ENCODE measurements around the gene NRAP. TPM values are rescaled to one million over a fixed set of nuclear protein-coding genes. Genes with fewer than 3 reads are reported as not detected.

Gene NRAP
- total RNA-seq, 4 donors from 2014 or later, result 0.08 to 0.31 TPM; not detected in 2

GRCh38 chr10:113543107-113543955, 120.5 kb downstream of the NRAP start:
- Histone ChIP-seq H3K27me3 (peaks cover 6% of the 10 kb centered on the region), H3K36me3 (no peaks in the 10 kb centered on the region), H3K9me3 (no peaks in the 10 kb centered on the region), H3K4me1 (no peaks in the 10 kb centered on the region), H3K27ac (no peak overlapping the region), H3K4me3 (no peak overlapping the region)
- 86% methylated on average over 5 of the region's 5 CpGs for WGBS
- TF ChIP-seq POLR2A (IDR thresholded peaks at IDR 0.05) (no peak), EP300 (IDR thresholded peaks at IDR 0.05) (no peak), CTCF (IDR thresholded peaks at IDR 0.05) (no peak), POLR2AphosphoS5 (IDR thresholded peaks at IDR 0.05) (no peak)
- no peak for DNase-seq (ENCODE audit: low spot score in 2 of 2)

- no peaks in the 10 kb centered on the region for H3K9me3 ChIP-seq
- H3K4me3 ChIP-seq, result no peak overlapping the region
- H3K27ac ChIP-seq, result no peak overlapping the region
- peaks cover 4% of the 10 kb centered on the region for H3K27me3 ChIP-seq
- DNase-seq (ENCODE audit: low spot score in 2 of 2), result no peak
- TF ChIP-seq EP300 (IDR thresholded peaks at IDR 0.05) (no peak), CTCF (IDR thresholded peaks at IDR 0.05) (no peak), POLR2AphosphoS5 (IDR thresholded peaks at IDR 0.05) (no peak), POLR2A (IDR thresholded peaks at IDR 0.05) (no peak)
- 44% methylated on average over 1 of the region's 1 CpG for WGBS
- no peaks in the 10 kb centered on the region for H3K36me3 ChIP-seq
- no peaks in the 10 kb centered on the region for H3K4me1 ChIP-seq
These were observed 122.3 kb downstream of the NRAP start for GRCh38 chr10:113541549-113541927.

GRCh38 chr10:113540845-113541548, 122.8 kb downstream of the NRAP start:
- H3K9me3 ChIP-seq, result no peaks in the 10 kb centered on the region
- H3K36me3 ChIP-seq, result no peaks in the 10 kb centered on the region
- no peak for TF ChIP-seq CTCF (IDR thresholded peaks at IDR 0.05)
- TF ChIP-seq POLR2AphosphoS5 (IDR thresholded peaks at IDR 0.05), result no peak
- TF ChIP-seq EP300 (IDR thresholded peaks at IDR 0.05), result no peak
- no peak for TF ChIP-seq POLR2A (IDR thresholded peaks at IDR 0.05)
- no peak overlapping the region for H3K4me3 ChIP-seq
- H3K27me3 ChIP-seq, result no peaks in the 10 kb centered on the region
- no peaks in the 10 kb centered on the region for H3K4me1 ChIP-seq
- no peak overlapping the region for H3K27ac ChIP-seq
- 87% methylated on average over 7 of the region's 7 CpGs for WGBS
- no peak for DNase-seq (ENCODE audit: low spot score in 2 of 2)

GRCh38 chr10:113539789-113540188, 124.1 kb downstream of the NRAP start:
- WGBS, result 52% methylated on average over 7 of the region's 7 CpGs

More at GRCh38 chr10:113539789-113540188, 124.1 kb downstream of the NRAP start:
- Histone ChIP-seq H3K36me3 (no peaks in the 10 kb centered on the region), H3K9me3 (no peaks in the 10 kb centered on the region), H3K4me3 (no peak overlapping the region), H3K27ac (no peak overlapping the region), H3K4me1 (no peaks in the 10 kb centered on the region), H3K27me3 (no peaks in the 10 kb centered on the region)
- DNase-seq (ENCODE audit: low spot score in 2 of 2), result no peak
- TF ChIP-seq EP300 (IDR thresholded peaks at IDR 0.05), result no peak
- TF ChIP-seq POLR2A (IDR thresholded peaks at IDR 0.05), result no peak
- no peak for TF ChIP-seq POLR2AphosphoS5 (IDR thresholded peaks at IDR 0.05)
- no peak for TF ChIP-seq CTCF (IDR thresholded peaks at IDR 0.05)

Other genes starting within 250 kb of the NRAP start
- gene HABP2, start 111.0 kb downstream of the NRAP start, total RNA-seq, result under 1 TPM in 1 of 4 donors, not detected in 3; 0.72 TPM
- 10 to 100 TPM; 20.0 to 37.8 (median 29.6) TPM for gene CASP7, start 15.9 kb upstream of the NRAP start, total RNA-seq
- gene PLEKHS1, start 87.6 kb upstream of the NRAP start, total RNA-seq, result under 1 TPM; 0.32 to 0.98 (median 0.44) TPM
- 1 to 10 TPM; 3.6 to 5.2 (median 4.2) TPM for gene DCLRE1A, start 190.0 kb upstream of the NRAP start, total RNA-seq
- gene NHLRC2, start 190.6 kb upstream of the NRAP start, total RNA-seq, result 10 to 100 TPM; 35.3 to 49.6 (median 42.3) TPM

All from suprapubic skin (tissue), 4 donors.